GM12878 (cell line): Measurements from ENCODE around the gene RNF121. TPM values are rescaled to one million over a fixed set of nuclear protein-coding genes. Genes with fewer than 3 reads are reported as not detected.
A peak's percentile ranks its signal among the peaks of the same experiment; 100 is the strongest.

ENCODE experiments used
- ATAC-seq: fragments of 200-7000 bp; cut with Tn5 transposase; 3 replicates; pipeline ENCODE4 v1.9.1; 2020; ENCODE audit warnings: mild to moderate bottlenecking, moderate library complexity
- BruUV-seq: library from RNA; stranded (reverse); fragments of 400-500 nt; replicated peaks from 2 replicates; lab custom pipeline; 2021; lab: Mats Ljungman, UMichigan
- CTCF ChIA-PET: fragments of 300-600 bp; sonication (Branson Sonifier 250); formaldehyde crosslinking; extraction: SDS; loops from one replicate; lab custom pipeline; 2021; ENCODE audit warnings: inconsistent platforms; lab: Yijun Ruan, JAX
- POLR2A ChIA-PET: fragments of 350-600 bp; formaldehyde crosslinking; extraction: SDS; loops from one replicate; lab custom pipeline; 2021; ENCODE audit warnings: inconsistent platforms; lab: Charles Lee
- RAD21 ChIA-PET: fragments of 300-600 bp; sonication (Branson Sonifier 250); formaldehyde crosslinking; loops from one replicate; lab custom pipeline; 2023; ENCODE audit warnings: antibody characterized with exemption; ENCODE audit not compliant: unreplicated experiment; lab: Charles Lee
- SMC1A ChIA-PET: fragments of 300-600 bp; sonication (Branson Sonifier 250); formaldehyde crosslinking; loops from one replicate; lab custom pipeline; 2023; ENCODE audit not compliant: unreplicated experiment, uncharacterized antibody; lab: Charles Lee
- DNase-seq: peaks from one replicate; pipeline ENCODE4 v3.0.0-alpha.2; 2011; ENCODE audit warnings: low read depth, low spot score
- FAIRE-seq: peaks from 3 replicates; lab custom pipeline; 2011; peaks lifted over from hg19 to GRCh38; lab: Jason Lieb, UNC
- H2AFZ ChIP-seq: 2 replicates; pipeline ENCODE4 v1.6.0; 2011; ENCODE audit warnings: low read depth, low read length, control low read depth; ENCODE audit not compliant: control insufficient read depth
- H3K27ac ChIP-seq: 2 replicates; pipeline ENCODE4 v1.5.1; 2011; ENCODE audit warnings: control low read depth; ENCODE audit not compliant: control insufficient read depth, insufficient read depth
- H3K27me3 ChIP-seq, 2 experiments: replicated peaks in 1 of 2; 2 replicates each; pipeline versions ENCODE4 v1.6.0 to v1.6.1; 2011; ENCODE audit warnings: low read length in 1 of 2; ENCODE audit not compliant: control insufficient read depth in 2 of 2, insufficient read depth in 2 of 2
- H3K36me3 ChIP-seq, 2 experiments: 2 replicates each; pipeline ENCODE4 v1.5.1; 2011; ENCODE audit warnings: low read length in 1 of 2; ENCODE audit not compliant: control insufficient read depth in 2 of 2, insufficient read depth in 2 of 2
- H3K4me1 ChIP-seq: 2 replicates; pipeline ENCODE4 v1.6.1; 2011; ENCODE audit warnings: mild to moderate bottlenecking, low read length, moderate library complexity, mixed read lengths; ENCODE audit not compliant: control insufficient read depth, insufficient read depth
- H3K4me2 ChIP-seq: 2 replicates; pipeline ENCODE4 v1.6.0; 2011; ENCODE audit warnings: control low read depth; ENCODE audit not compliant: control insufficient read depth, insufficient read depth
- H3K4me3 ChIP-seq: fragments of 200-600 bp; sonication (generic); 2 replicates; pipeline ENCODE4 v1.5.1; 2016
- H3K79me2 ChIP-seq: 2 replicates; pipeline ENCODE4 v1.6.0; 2011; ENCODE audit warnings: low read length; ENCODE audit not compliant: control insufficient read depth, insufficient read depth
- H3K9ac ChIP-seq: 2 replicates; pipeline ENCODE4 v1.8.0; 2011; ENCODE audit warnings: low read length, control low read depth, mixed read lengths; ENCODE audit not compliant: control insufficient read depth, insufficient read depth
- H3K9me3 ChIP-seq: replicated peaks from 3 replicates; pipeline ENCODE4 v1.5.1; 2011; ENCODE audit warnings: mild to moderate bottlenecking, low read length; ENCODE audit not compliant: control insufficient read depth, insufficient read depth
- H4K20me1 ChIP-seq: 2 replicates; pipeline ENCODE4 v1.6.0; 2011; ENCODE audit not compliant: control insufficient read depth, insufficient read depth
- BCLAF1 ChIP-seq: fragments of 450-650 bp; IDR thresholded peaks from 2 replicates; pipeline ENCODE4 v1.6.1; 2017; ENCODE audit warnings: antibody characterized with exemption, mild to moderate bottlenecking, moderate library complexity
- CHD4 ChIP-seq: fragments of 200-600 bp; sonication (generic); IDR thresholded peaks from 2 replicates; pipeline ENCODE4 v1.6.1; 2016; ENCODE audit warnings: mild to moderate bottlenecking
- CREB1 ChIP-seq: IDR thresholded peaks from 2 replicates; pipeline ENCODE4 v1.6.1; 2012; ENCODE audit warnings: low read depth, mild to moderate bottlenecking, inconsistent platforms
- CUX1 ChIP-seq: IDR thresholded peaks from 2 replicates; pipeline ENCODE4 v1.6.1; 2012; ENCODE audit warnings: improper control_type of control experiment, low read depth, low read length; ENCODE audit not compliant: insufficient replicate concordance
- GABPA ChIP-seq: IDR thresholded peaks from 2 replicates; pipeline ENCODE4 v1.6.1; 2014; ENCODE audit warnings: antibody characterized with exemption, low read depth, mild to moderate bottlenecking, inconsistent platforms
- HCFC1 ChIP-seq: fragments of 150-350 bp; IDR thresholded peaks from 2 replicates; pipeline ENCODE4 v1.6.1; 2014; ENCODE audit warnings: low read length
- IRF3 ChIP-seq: fragments of 450-650 bp; IDR thresholded peaks from 2 replicates; pipeline ENCODE4 v1.6.1; 2014; ENCODE audit warnings: mild to moderate bottlenecking
- MTA2 ChIP-seq: fragments of 450-650 bp; IDR thresholded peaks from 2 replicates; pipeline ENCODE4 v1.6.1; 2016; ENCODE audit warnings: low read depth, mild to moderate bottlenecking, moderate library complexity
- PAX5 ChIP-seq: IDR thresholded peaks from 2 replicates; pipeline ENCODE4 v1.6.1; 2011; ENCODE audit warnings: low read depth, low read length, borderline replicate concordance
- PKNOX1 ChIP-seq: fragments of 450-650 bp; IDR thresholded peaks from 2 replicates; pipeline ENCODE4 v1.6.1; 2016; ENCODE audit warnings: mild to moderate bottlenecking
- SMAD1 ChIP-seq: fragments of 450-650 bp; IDR thresholded peaks from 2 replicates; pipeline ENCODE4 v1.6.1; 2018; ENCODE audit warnings: mild to moderate bottlenecking, low read depth; ENCODE audit not compliant: partially characterized antibody
- YY1 ChIP-seq: IDR thresholded peaks from 2 replicates; pipeline ENCODE4 v1.6.1; 2011; ENCODE audit warnings: low read depth, mild to moderate bottlenecking, low read length
- WGBS: methylation state at CpG from one replicate; pipeline ENCODE4 v1.1.6; 2016; ENCODE audit warnings: low lambda C conversion rate; ENCODE audit not compliant: insufficient replicate concordance, insufficient coverage; ENCODE audit errors: missing lambda C conversion rate; 5-methylcytosine and 5-hydroxymethylcytosine counted together
- in situ Hi-C: fragments of 300-500 bp; cut with MboI; formaldehyde crosslinking; loops from 9 replicates; pipeline ENCODE4 v1.14.3; 2018; ENCODE audit warnings: mixed read lengths
- intact Hi-C: fragments of 100-400 bp; cut with micrococcal nuclease; formaldehyde crosslinking; loops from one replicate; pipeline ENCODE4 v1.14.2; 2022; ENCODE audit not compliant: unreplicated experiment
- polyA plus RNA-seq, 11 experiments: library from polyadenylated mRNA; depleted of rRNA in 4 of 11; unstranded in 6 of 11; stranded (reverse) in 5 of 11; fragments of >200 nt; fragmentation: Nextera tagmentation in 4 of 11; fragmentation: Illumina TruSeq in 1 of 11; extraction: Ambion mirVana in 4 of 11; extraction: Trizol in 1 of 11; gene quantifications; 1 replicate in 1 of 11; 2 replicates in 10 of 11; pipeline versions ENCODE4 v1.2.1 to v1.2.3, GENCODE V29; 2011 to 2016; ENCODE audit warnings: inconsistent platforms in 2 of 11, missing spikeins in 2 of 11, low read depth in 1 of 11
- total RNA-seq, 4 experiments: library from RNA; depleted of rRNA in 3 of 4; stranded (reverse); fragments of >200 nt in 3 of 4; fragmentation: Illumina TruSeq in 1 of 4; extraction: Trizol in 1 of 4; gene quantifications; 2 replicates each; pipeline versions ENCODE4 v1.2.1 to v1.2.3, GENCODE V29; 2013 to 2021

The RNF121 gene
- total and polyA plus RNA-seq, 10 of the 15 experiments (the other 5 are each of a cell fraction or from before 2014, with no cell fraction given) = 8.6 to 73.7 (median 32.7) TPM

- peaks cover 31 to 39% of the 10 kb centered on the region in 2 experiments for H3K36me3 ChIP-seq
- H3K27me3 ChIP-seq = no peaks in the 10 kb centered on the region
- intact Hi-C loops = no loop called here
- 29% methylated on average over 11 of the region's 11 CpGs for WGBS
- in situ Hi-C loops = no loop called here
- H3K9ac ChIP-seq = peak within 1 kb of the TSS; percentile 52
- ATAC-seq (peak; percentile 54), FAIRE-seq (peak; percentile 54), DNase-seq (peak; percentile 44)
- SMC1A ChIA-PET = interaction anchor here (1.2 to 3.3 kb wide), 5 partner anchors 9 to 66 kb away, joined by 3 to 16 read pairs (median 5); no protein-coding TSS in a partner anchor
- peak within 1 kb of the TSS; percentile 85 for H3K27ac ChIP-seq
- peak within 1 kb of the TSS; percentile 72 for H3K4me2 ChIP-seq
- peaks cover 37% of the 10 kb centered on the region for H3K4me1 ChIP-seq
- POLR2A ChIA-PET = interaction anchor here (0.6 to 1.6 kb wide), 4 partner anchors 9 to 87 kb away, joined by 3 to 4 read pairs (median 4); no protein-coding TSS in a partner anchor
- peaks cover 10% of the 10 kb centered on the region for H3K79me2 ChIP-seq
- CTCF ChIA-PET = interaction anchor here (0.8 to 3.1 kb wide), 7 partner anchors 16 to 432 kb away, joined by 3 to 22 read pairs (median 4); no protein-coding TSS in a partner anchor
- H2AFZ ChIP-seq = peak within 1 kb of the TSS; percentile 63
- no peaks in the 10 kb centered on the region for H3K9me3 ChIP-seq
- RAD21 ChIA-PET = interaction anchor here (1.0 to 4.2 kb wide), 6 partner anchors 13 to 68 kb away, joined by 3 to 21 read pairs (median 4); no protein-coding TSS in a partner anchor
- H4K20me1 ChIP-seq = no peaks in the 10 kb centered on the region
- no TSS peak for BruUV-seq
- peak within 1 kb of the TSS; percentile 50; the same call in 1 of the 2 replicates for H3K4me3 ChIP-seq
- TF ChIP-seq CHD4 = no peak
- no peak for TF ChIP-seq BCLAF1
- no peak for TF ChIP-seq YY1
- TF ChIP-seq GABPA = peak; percentile 59; the same call in 1 of the 2 replicates
- TF ChIP-seq MTA2 = no peak
- 0 out of 2 replicates have a peak, but pooled peaks have one; percentile 7 for TF ChIP-seq CREB1
- no peak for TF ChIP-seq HCFC1
- no peak for TF ChIP-seq SMAD1
- TF ChIP-seq PKNOX1 = no peak
- TF ChIP-seq IRF3 = no peak
- TF ChIP-seq CUX1 = no peak
- TF ChIP-seq PAX5 = 0 out of 2 replicates have a peak, but pooled peaks have one; percentile 6
Observed at GRCh38 chr11:71998649-71999310, 69.9 kb downstream of the RNF121 start, which contains the start of gene IL18BP. IL18BP (plus strand) TSS chr11:71998909; CDS start chr11:71999985, 1,076 bp downstream.
